Medulla oblongata (tissue), 1 donor: ENCODE data around the gene RAB5A.
"Not testable (repeated sequence)": the region's sequence is repeated elsewhere in the genome, so short reads cannot be mapped to it uniquely, and the experiment has no call there.

ENCODE experiments used
- DNase-seq: peaks from one replicate; pipeline ENCODE4 v3.0.0-alpha.2; 2015; ENCODE audit errors: extremely low spot score

Gene RAB5A

GRCh38 chr3:20023623-20024405 is 76.9 kb downstream of the RAB5A start:
- DNase-seq = peak; percentile 77

GRCh38 chr3:20027136-20027535 is 80.2 kb downstream of the RAB5A start:
- no peak for DNase-seq

GRCh38 chr3:20028905-20029331 is 82.0 kb downstream of the RAB5A start:
- no peak for DNase-seq

- DNase-seq = not testable (repeated sequence)
Measured at GRCh38 chr3:20031939-20032338, 85.0 kb downstream of the RAB5A start.
